Kidney epithelial cell (primary cell): ENCODE measurements around the gene AHCTF1. TPM values are rescaled to one million over a fixed set of nuclear protein-coding genes. Genes with fewer than 3 reads are reported as not detected.
"Not testable (repeated sequence)": the region's sequence is repeated elsewhere in the genome, so short reads cannot be mapped to it uniquely, and the experiment has no call there.

Source experiments
- DNase-seq: peaks from one replicate; pipeline ENCODE4 v3.0.0-alpha.2; 2010; ENCODE audit warnings: low read depth
- H3K27me3 ChIP-seq: 2 replicates; pipeline ENCODE4 v1.6.0; 2011; ENCODE audit warnings: low read length; ENCODE audit not compliant: control insufficient read depth, insufficient read depth
- H3K36me3 ChIP-seq: 2 replicates; pipeline ENCODE4 v1.5.1; 2011; ENCODE audit warnings: low read length; ENCODE audit not compliant: control insufficient read depth, insufficient read depth
- H3K4me3 ChIP-seq: 2 replicates; pipeline ENCODE4 v1.5.1; 2011; ENCODE audit warnings: low read depth, mild to moderate bottlenecking, control low read depth, low read length
- CTCF ChIP-seq: IDR thresholded peaks from 2 replicates; pipeline ENCODE4 v1.5.1; 2011; ENCODE audit warnings: mild to moderate bottlenecking, moderate library complexity, low read length, control low read depth, inconsistent platforms; ENCODE audit not compliant: insufficient read depth, poor library complexity, severe bottlenecking
- total RNA-seq: library from RNA; depleted of rRNA; stranded (reverse); fragments of >200 nt; gene quantifications from 2 replicates; pipeline ENCODE4 v1.2.3, GENCODE V29; 2015

Gene AHCTF1
- total RNA-seq, 1 donor from 2014 or later, result 23.1 TPM

- DNase-seq, result peak; percentile 23
- H3K4me3 ChIP-seq, result no peak overlapping the region
- H3K27me3 ChIP-seq, result no peaks in the 10 kb centered on the region
- H3K36me3 ChIP-seq, result peaks cover 1% of the 10 kb centered on the region
- no peak for TF ChIP-seq CTCF
Measured at GRCh38 chr1:246860401-246860800, 71.3 kb downstream of the AHCTF1 start.

- Histone ChIP-seq H3K27me3 (no peaks in the 10 kb centered on the region), H3K36me3 (peaks cover 2% of the 10 kb centered on the region), H3K4me3 (no peak overlapping the region)
- no peak for DNase-seq
- TF ChIP-seq CTCF, result no peak
Measured at GRCh38 chr1:246856371-246856770, 75.4 kb downstream of the AHCTF1 start.

GRCh38 chr1:246850640-246851039 lies 81.1 kb downstream of the AHCTF1 start:
- not testable (repeated sequence) for H3K27me3 ChIP-seq, H3K36me3 ChIP-seq, DNase-seq, H3K4me3 ChIP-seq

GRCh38 chr1:246843876-246844275 lies 87.9 kb downstream of the AHCTF1 start:
- Histone ChIP-seq H3K36me3 (no peaks in the 10 kb centered on the region), H3K4me3 (no peak overlapping the region), H3K27me3 (no peaks in the 10 kb centered on the region)
- DNase-seq, result no peak
- TF ChIP-seq CTCF, result no peak

- not testable (repeated sequence) for H3K4me3 ChIP-seq, DNase-seq, H3K36me3 ChIP-seq, H3K27me3 ChIP-seq
Measured at GRCh38 chr1:246840761-246841160, 91.0 kb downstream of the AHCTF1 start.

- no peak for DNase-seq
- TF ChIP-seq CTCF, result no peak
- Histone ChIP-seq H3K4me3 (no peak overlapping the region), H3K27me3 (no peaks in the 10 kb centered on the region), H3K36me3 (no peaks in the 10 kb centered on the region)
Measured at GRCh38 chr1:246838118-246838456, 93.7 kb downstream of the AHCTF1 start.

GRCh38 chr1:246837418-246838117 lies 94.2 kb downstream of the AHCTF1 start:
- H3K36me3 ChIP-seq, result no peaks in the 10 kb centered on the region
- no peak overlapping the region for H3K4me3 ChIP-seq
- no peaks in the 10 kb centered on the region for H3K27me3 ChIP-seq
- TF ChIP-seq CTCF, result no peak
- no peak for DNase-seq
